Type B pancreatic cell (in vitro differentiated cells): ENCODE measurements around the gene CRTC3. TPM values are rescaled to one million over a fixed set of nuclear protein-coding genes. Genes with fewer than 3 reads are reported as not detected.
A peak's percentile ranks its signal among the peaks of the same experiment; 100 is the strongest.

ENCODE experiments used
- DNase-seq: peaks from one replicate; pipeline ENCODE4 v3.0.0; 2021; ENCODE audit warnings: mixed read lengths; ENCODE audit not compliant: unreplicated experiment; ENCODE audit errors: extremely low spot score
- H3K27ac Mint-ChIP-seq: 2 replicates; pipeline ENCODE4 v1.8.0; 2021; ENCODE audit warnings: mild to moderate bottlenecking, mixed read lengths
- H3K27me3 Mint-ChIP-seq: 2 replicates; pipeline ENCODE4 v1.8.0; 2021; ENCODE audit warnings: mixed read lengths
- H3K36me3 Mint-ChIP-seq: 2 replicates; pipeline ENCODE4 v1.8.0; 2021; ENCODE audit warnings: mixed read lengths
- H3K4me1 Mint-ChIP-seq: one replicate; pipeline ENCODE4 v1.8.0; 2021; ENCODE audit warnings: mixed read lengths; ENCODE audit not compliant: unreplicated experiment
- H3K4me3 Mint-ChIP-seq: 2 replicates; pipeline ENCODE4 v1.8.0; 2021; ENCODE audit warnings: mild to moderate bottlenecking, mixed read lengths
- H3K9me3 Mint-ChIP-seq: 2 replicates; pipeline ENCODE4 v1.8.0; 2021; ENCODE audit warnings: mixed read lengths
- CTCF ChIP-seq: fragments of 200-600 bp; sonication (generic); conservative IDR thresholded peaks from 2 replicates; pipeline ENCODE4 v1.5.0; 2021; ENCODE audit warnings: antibody characterized with exemption, mild to moderate bottlenecking
- total RNA-seq: library from RNA; stranded (reverse); gene quantifications from 2 replicates; pipeline ENCODE4 v1.2.1, GENCODE V29; 2021; ENCODE audit warnings: low replicate concordance

The CRTC3 gene
- total RNA-seq, 1 donor from 2014 or later: 31.4 TPM

- H3K27ac Mint-ChIP-seq: peak overlapping the region; percentile 21
- no peak for DNase-seq
- peaks cover 4% of the 10 kb centered on the region for H3K9me3 Mint-ChIP-seq
- no peaks in the 10 kb centered on the region for H3K27me3 Mint-ChIP-seq
- H3K4me3 Mint-ChIP-seq: peak overlapping the region; percentile 23
- H3K4me1 Mint-ChIP-seq: peaks cover 41% of the 10 kb centered on the region
- peaks cover 25% of the 10 kb centered on the region for H3K36me3 Mint-ChIP-seq
- TF ChIP-seq CTCF: no peak
These were observed 31.9 kb downstream of the CRTC3 start for GRCh38 chr15:90561344-90562244.

GRCh38 chr15:90562669-90563068 lies 32.9 kb downstream of the CRTC3 start:
- no peak for DNase-seq
- no peak overlapping the region for H3K4me3 Mint-ChIP-seq
- H3K27me3 Mint-ChIP-seq: no peaks in the 10 kb centered on the region
- no peak for TF ChIP-seq CTCF
- peaks cover 4% of the 10 kb centered on the region for H3K9me3 Mint-ChIP-seq
- peaks cover 27% of the 10 kb centered on the region for H3K36me3 Mint-ChIP-seq
- H3K4me1 Mint-ChIP-seq: peaks cover 36% of the 10 kb centered on the region
- H3K27ac Mint-ChIP-seq: no peak overlapping the region

GRCh38 chr15:90563463-90563862 lies 33.7 kb downstream of the CRTC3 start:
- H3K4me3 Mint-ChIP-seq: no peak overlapping the region

GRCh38 chr15:90564051-90564450 lies 34.3 kb downstream of the CRTC3 start:
- Mint-ChIP-seq H3K27me3 (no peaks in the 10 kb centered on the region), H3K36me3 (peaks cover 31% of the 10 kb centered on the region), H3K27ac (no peak overlapping the region), H3K9me3 (peaks cover 4% of the 10 kb centered on the region), H3K4me3 (no peak overlapping the region), H3K4me1 (peaks cover 26% of the 10 kb centered on the region)
- TF ChIP-seq CTCF: no peak
- no peak for DNase-seq

More at GRCh38 chr15:90563463-90563862, 33.7 kb downstream of the CRTC3 start:
- Mint-ChIP-seq H3K27ac (no peak overlapping the region), H3K9me3 (peaks cover 4% of the 10 kb centered on the region), H3K36me3 (peaks cover 31% of the 10 kb centered on the region), H3K27me3 (no peaks in the 10 kb centered on the region), H3K4me1 (peaks cover 28% of the 10 kb centered on the region)
- TF ChIP-seq CTCF: no peak
- no peak for DNase-seq

- Mint-ChIP-seq H3K9me3 (peaks cover 4% of the 10 kb centered on the region), H3K4me3 (no peak overlapping the region), H3K4me1 (peaks cover 26% of the 10 kb centered on the region), H3K36me3 (peaks cover 26% of the 10 kb centered on the region), H3K27ac (no peak overlapping the region), H3K27me3 (no peaks in the 10 kb centered on the region)
- no peak for TF ChIP-seq CTCF
- no peak for DNase-seq
These were observed 34.9 kb downstream of the CRTC3 start for GRCh38 chr15:90564590-90564989.
